Activated T-helper 1 cell treated with anti-CD3 and anti-CD28 coated beads, Interleukin-2, amount 50 U/mL, for 16 hours (primary cell): ENCODE measurements around the gene NXF1.
"Not testable (repeated sequence)": the region's sequence is repeated elsewhere in the genome, so short reads cannot be mapped to it uniquely, and the experiment has no call there.

ENCODE experiments used
- DNase-seq, 2 donors: peaks; one replicate each; pipeline ENCODE4 v3.0.0-alpha.2; 2020; ENCODE audit warnings: low read depth in 1 of 2, low spot score in 1 of 2

Gene NXF1

GRCh38 chr11:62832336-62833234 is 27.3 kb upstream of the NXF1 start, which contains the start of gene TEX54:
TEX54 (minus strand) TSS chr11:62832841.
- no peak for DNase-seq

DNA sequence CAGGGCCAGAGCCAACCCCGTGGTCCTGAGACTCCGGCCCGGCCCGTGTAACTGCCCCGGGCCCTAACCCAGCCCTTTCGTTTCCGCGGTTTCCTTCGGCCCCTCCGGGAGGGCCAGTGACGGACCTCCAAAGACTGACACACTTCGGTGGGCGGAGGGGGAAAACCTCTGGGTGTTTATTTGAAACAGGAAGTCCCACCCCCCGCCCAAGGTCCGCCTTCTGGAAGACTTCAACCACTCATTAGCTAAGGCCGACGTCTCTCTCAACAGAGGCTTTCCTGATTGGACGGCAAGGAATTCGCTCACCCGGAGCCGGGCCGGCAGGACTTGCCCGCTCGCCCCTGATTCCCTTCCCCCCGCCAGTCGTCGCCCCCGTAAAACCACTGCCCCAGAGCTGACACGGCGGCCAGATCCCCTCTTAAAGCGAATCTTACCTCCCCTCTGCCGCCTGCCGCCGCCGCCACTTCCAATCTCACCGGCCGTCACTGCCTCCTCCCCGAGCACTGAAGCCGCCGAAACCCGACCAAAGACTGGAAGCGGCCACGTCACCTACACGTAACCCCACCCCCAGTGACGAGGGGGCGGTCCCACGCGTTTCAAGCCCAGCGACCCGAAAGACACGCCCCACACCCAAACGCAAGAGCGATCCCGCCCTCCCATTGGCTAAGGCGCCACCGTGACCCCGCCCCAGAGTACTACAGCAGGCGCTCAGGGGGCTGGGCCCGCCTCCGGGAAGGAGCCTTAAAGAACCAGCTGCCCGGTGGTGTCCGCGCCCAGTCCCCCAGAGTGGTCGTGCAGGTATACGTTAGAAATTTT is 26.5 kb upstream of the NXF1 start, which contains the start of gene STX5:
Gene STX5 (minus strand): TSS at position 532 of the 816 bp plus-strand sequence. CDS start 808 bp downstream, outside the sequence.
- DNase-seq, result peak; percentile 99

DNA sequence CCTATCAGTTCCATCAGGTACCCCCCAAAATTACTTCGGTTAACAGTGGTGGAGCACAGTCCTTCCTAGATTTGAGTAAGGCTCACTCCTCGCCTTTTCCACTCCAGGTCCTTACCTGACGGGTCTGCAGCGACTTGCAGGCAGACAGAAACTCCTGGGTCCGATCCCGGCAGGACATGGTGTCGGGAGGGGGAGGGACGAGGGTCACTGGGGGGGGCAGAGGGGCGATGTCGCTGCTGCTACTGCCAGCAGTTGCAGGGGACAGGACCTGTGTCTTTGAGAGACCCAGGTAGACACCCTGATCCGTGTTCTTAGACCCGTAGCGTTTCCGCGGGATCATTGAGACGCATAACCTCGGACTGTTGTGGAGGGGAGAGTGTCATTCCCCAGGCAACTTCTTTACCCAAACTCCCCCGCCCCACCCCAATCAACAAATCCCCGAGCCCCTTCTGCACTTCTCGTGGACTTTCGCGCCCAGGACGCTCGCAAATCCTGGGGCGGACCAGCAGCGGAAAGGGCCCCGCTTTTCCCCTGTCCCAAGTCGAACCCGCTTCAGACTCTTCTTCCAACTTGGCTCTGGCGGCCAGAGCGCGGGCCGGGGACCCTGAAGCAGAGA is 25.8 kb upstream of the NXF1 start:
- no peak for DNase-seq

DNA sequence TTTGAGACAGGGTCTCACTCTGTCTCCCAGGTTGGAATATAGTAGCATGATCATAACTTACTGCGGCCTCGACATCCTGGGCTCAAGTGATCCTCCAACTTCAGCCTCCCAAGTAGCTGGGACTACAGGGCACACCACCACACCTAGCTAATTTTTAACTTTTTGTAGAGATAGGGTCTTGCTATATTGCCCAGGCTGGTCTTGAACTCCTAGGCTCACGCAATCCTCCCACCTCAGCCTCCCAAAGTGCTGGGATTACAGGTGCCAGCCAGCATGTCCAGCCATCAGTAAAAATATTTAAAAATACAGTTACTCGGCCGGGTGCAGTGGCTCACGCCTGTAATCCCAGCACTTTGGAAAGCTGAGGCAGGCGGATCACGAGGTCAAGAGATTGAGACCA is 22.9 kb upstream of the NXF1 start:
- DNase-seq, result not testable (repeated sequence)

DNA sequence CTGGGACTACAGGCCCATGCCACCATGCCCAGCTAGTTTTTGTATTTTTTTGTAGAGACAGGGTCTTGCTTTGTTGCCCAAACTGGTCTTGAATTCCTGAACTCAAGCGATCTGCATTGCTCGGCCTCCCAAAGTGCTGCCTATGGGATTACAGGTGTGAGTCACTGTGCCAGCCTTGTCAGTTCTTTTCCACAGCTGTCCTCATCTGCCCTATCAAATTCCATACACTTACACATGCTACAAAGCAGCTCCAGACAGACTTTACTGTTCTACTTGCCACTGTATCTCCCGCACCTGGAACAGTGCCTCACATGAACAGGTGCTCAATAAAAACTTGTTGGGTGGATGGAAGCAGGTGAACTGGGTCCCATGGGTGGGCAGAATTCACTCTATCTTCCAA is 18.4 kb upstream of the NXF1 start:
- DNase-seq, result no peak

DNA sequence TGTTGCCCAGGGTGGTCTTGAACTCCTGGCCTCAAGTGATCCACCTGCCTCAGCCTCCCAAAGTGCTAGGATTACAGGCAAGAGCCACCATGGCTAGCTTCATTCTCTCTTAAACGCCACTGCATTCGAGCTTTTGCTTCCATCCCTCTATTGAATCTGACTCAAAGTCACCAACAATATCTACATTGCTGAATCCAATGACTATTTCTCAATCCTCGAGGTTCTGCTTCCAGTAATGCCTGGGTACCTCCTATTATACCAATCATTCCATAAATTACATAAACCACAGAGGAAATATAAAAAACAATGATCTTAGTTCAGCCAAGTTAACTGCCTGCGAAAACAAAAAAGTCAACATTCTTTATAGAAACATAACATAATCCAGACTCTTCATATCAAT is 11.9 kb upstream of the NXF1 start:
- no peak for DNase-seq

GRCh38 chr11:62816557-62816956 is 11.3 kb upstream of the NXF1 start:
- DNase-seq, result no peak

DNA sequence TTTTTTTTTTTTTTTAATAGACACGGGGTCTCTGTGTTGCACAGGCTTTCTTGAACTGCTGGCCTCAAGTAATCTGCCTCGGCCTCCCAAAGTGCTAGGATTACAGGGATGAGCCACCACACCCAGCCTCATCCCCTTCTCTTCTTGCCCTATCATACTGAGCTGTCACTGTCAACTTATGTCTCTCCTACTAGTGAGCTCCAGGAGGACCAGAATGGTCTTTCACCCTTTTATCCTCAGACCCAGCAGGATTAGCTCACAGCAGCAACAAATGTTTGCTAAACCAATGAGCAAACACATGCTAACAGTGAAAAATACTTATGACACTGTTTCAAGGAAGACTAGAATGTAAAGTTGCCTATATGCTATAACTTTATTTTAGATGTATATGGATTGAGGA is 6.4 kb upstream of the NXF1 start:
- no peak for DNase-seq

- DNase-seq, result no peak
Observed at GRCh38 chr11:62810748-62811147, 5.5 kb upstream of the NXF1 start.

DNA sequence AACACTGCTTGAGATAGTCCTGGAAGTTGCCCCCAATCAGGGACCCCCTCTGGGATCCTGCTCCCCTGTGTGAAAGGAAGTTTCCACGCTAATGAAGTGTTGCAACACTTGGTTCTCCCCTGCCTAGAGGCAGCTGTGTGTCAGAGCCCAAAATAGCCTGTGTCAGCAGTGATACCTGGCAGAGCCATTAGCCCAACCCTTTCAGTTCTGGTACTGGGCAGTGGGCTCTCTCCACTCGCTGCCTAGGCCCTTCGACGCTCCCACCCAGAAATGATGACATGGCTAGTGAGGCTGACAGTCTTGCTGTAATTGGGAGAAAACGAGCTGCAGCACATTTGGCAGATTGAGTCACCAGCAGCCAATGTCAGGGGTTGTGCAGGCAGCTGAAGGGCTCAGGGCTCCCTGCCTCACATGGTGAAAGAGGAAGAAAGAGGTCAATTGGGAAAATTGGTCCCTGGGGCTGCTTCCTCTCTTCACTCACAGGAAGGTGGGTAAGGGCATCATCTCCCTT is 1.4 kb upstream of the NXF1 start:
- DNase-seq, result no peak

GRCh38 chr11:62805961-62806441 is 761 bp upstream of the NXF1 start:
- no peak for DNase-seq

GRCh38 chr11:62804310-62805075 is 747 bp downstream of the NXF1 start:
- DNase-seq, result no peak

GRCh38 chr11:62801071-62801470 is 4.2 kb downstream of the NXF1 start:
- no peak for DNase-seq

DNA sequence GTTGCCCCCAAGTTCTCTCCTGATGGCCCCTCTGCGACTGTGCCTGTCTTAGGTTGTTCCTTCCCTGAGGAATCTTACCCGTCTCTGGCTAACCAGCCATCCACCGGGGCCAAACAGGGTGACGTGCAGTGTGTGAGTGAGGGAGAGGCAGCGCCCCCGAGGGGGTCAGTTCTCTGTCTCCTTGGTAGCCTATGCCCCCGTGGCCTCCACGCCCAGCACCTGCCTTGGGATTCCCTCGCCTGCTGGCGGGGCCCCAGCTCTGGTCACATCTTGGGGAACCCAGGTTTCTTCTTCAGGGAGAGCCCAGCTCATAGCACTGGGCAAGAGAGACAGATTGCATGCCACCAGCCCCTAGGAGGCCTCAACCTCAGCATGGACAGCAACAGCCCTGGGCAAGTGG is 5.8 kb downstream of the NXF1 start:
- no peak for DNase-seq

- no peak for DNase-seq
Observed at GRCh38 chr11:62796281-62796680, 9.0 kb downstream of the NXF1 start.

GRCh38 chr11:62794201-62794775 is 11.0 kb downstream of the NXF1 start:
- DNase-seq, result no peak

DNA sequence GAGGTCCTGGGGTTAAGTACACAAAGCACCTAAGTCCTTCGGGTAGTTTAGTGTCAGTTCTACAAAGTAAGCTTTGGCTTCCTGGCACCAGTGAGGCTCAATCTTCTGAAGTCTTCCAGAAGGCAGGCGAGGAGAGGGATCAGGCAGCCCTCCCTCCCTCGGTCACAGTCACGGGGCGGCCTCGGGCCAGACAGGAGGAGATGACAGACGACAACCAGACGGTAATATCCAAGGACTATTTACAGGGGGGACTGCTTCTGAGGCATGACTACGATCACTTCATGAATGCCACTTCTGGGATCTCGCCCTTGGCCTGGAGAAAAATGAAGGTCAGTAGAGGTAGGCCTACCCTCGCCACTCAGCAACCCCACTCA is 13.1 kb downstream of the NXF1 start:
- no peak for DNase-seq

GRCh38 chr11:62791501-62792201 is 13.6 kb downstream of the NXF1 start, which contains the start of gene TMEM223:
TMEM223 (minus strand) TSS chr11:62792006; CDS start chr11:62791994, 12 bp downstream.
- DNase-seq, result peak; percentile 82 to 85

DNA sequence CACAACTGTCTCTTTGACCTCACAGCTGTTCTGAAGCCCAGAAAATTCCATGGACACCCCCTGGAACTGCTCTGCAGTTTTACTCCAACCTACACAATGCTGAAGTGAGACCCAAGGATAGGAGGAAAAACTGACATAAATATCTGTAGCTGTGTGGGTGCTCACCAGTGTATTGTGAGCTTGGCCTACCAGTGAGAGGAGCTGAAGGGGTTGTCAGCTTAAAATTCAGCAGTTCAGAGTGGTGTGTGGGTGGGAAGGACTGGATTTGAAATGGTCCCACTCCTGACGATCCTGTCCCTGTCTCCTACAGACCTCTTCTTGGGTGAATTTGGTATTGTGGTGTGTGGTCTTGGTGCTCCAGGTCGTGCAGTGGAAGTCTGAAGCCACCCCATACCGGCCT is 15.7 kb downstream of the NXF1 start:
- DNase-seq, result no peak
